HepG2 (cell line): ENCODE data around the gene C1orf159. TPM values are rescaled to one million over a fixed set of nuclear protein-coding genes. Genes with fewer than 3 reads are reported as not detected.
"Not testable (repeated sequence)": the region's sequence is repeated elsewhere in the genome, so short reads cannot be mapped to it uniquely, and the experiment has no call there.

ENCODE experiments used
- ATAC-seq: fragments of 200-7000 bp; cut with Tn5 transposase; 3 replicates; pipeline ENCODE4 v1.9.1; 2020; ENCODE audit warnings: mild to moderate bottlenecking, moderate library complexity
- BruUV-seq: library from RNA; stranded (reverse); fragments of 400-500 nt; replicated peaks from 2 replicates; lab custom pipeline; 2021; lab: Mats Ljungman, UMichigan
- CTCF ChIA-PET: fragments of 300-600 bp; formaldehyde crosslinking; extraction: SDS; loops from one replicate; lab custom pipeline; 2021; ENCODE audit warnings: low total read pairs, inconsistent platforms, low intra/inter-chr PET ratio; lab: Yijun Ruan, JAX
- POLR2A ChIA-PET: fragments of 350-600 bp; sonication (Branson Sonifier 250); formaldehyde crosslinking; loops from one replicate; lab custom pipeline; 2020; ENCODE audit warnings: antibody characterized with exemption, inconsistent platforms; lab: Yijun Ruan, JAX
- DNase-seq: peaks from one replicate; pipeline ENCODE4 v3.0.0-alpha.2; 2015; ENCODE audit warnings: low spot score
- FAIRE-seq: peaks from 3 replicates; lab custom pipeline; 2011; peaks lifted over from hg19 to GRCh38; lab: Jason Lieb, UNC
- H2AFZ ChIP-seq: one replicate; pipeline ENCODE4 v1.6.1; 2011; ENCODE audit warnings: low read length, inconsistent platforms
- H3K27ac ChIP-seq: fragments of 300-600 bp; 3 replicates; pipeline ENCODE4 v1.8.0; 2011; ENCODE audit warnings: mixed run types, mild to moderate bottlenecking, mixed read lengths, low read length, inconsistent platforms; ENCODE audit not compliant: insufficient read depth; ENCODE audit errors: extremely low read length
- H3K27me3 ChIP-seq, 2 experiments: fragments of 200-600 bp in 1 of 2; 2 replicates in 1 of 2; 3 replicates in 1 of 2; pipeline versions ENCODE4 v1.6.0 to v1.8.0; 2011; ENCODE audit warnings: low read length in 2 of 2, mild to moderate bottlenecking in 2 of 2, moderate library complexity in 2 of 2, inconsistent platforms in 1 of 2; ENCODE audit not compliant: insufficient read depth in 2 of 2, control insufficient read depth in 1 of 2
- H3K36me3 ChIP-seq, 2 experiments: fragments of 200-600 bp in 1 of 2; replicated peaks in 1 of 2; 2 replicates in 1 of 2; 3 replicates in 1 of 2; pipeline versions ENCODE4 v1.5.1 to v1.8.0; 2011; ENCODE audit warnings: low read length in 2 of 2, inconsistent platforms in 1 of 2; ENCODE audit not compliant: insufficient read depth in 2 of 2, control insufficient read depth in 1 of 2
- H3K4me1 ChIP-seq: 2 replicates; pipeline ENCODE4 v1.5.1; 2012; ENCODE audit warnings: low read length, inconsistent platforms; ENCODE audit not compliant: insufficient read depth
- H3K4me2 ChIP-seq: 2 replicates; pipeline ENCODE4 v1.6.0; 2011; ENCODE audit warnings: low read depth, low read length, inconsistent platforms
- H3K4me3 ChIP-seq, 3 experiments: fragments of 200-600 bp in 1 of 3; sonication (generic), shearing (Covaris generic) in 1 of 3; replicated peaks in 1 of 3; 2 replicates each; pipeline ENCODE4 v1.5.1; 2011 to 2016; ENCODE audit warnings: low read length in 3 of 3, inconsistent platforms in 2 of 3, low read depth in 2 of 3, mild to moderate bottlenecking in 2 of 3, control low read depth in 1 of 3, mixed read lengths in 1 of 3; ENCODE audit not compliant: insufficient read depth in 1 of 3
- H3K79me2 ChIP-seq: one replicate; pipeline ENCODE4 v1.6.1; 2011; ENCODE audit warnings: low read length, inconsistent platforms; ENCODE audit not compliant: insufficient read depth
- H3K9ac ChIP-seq: 2 replicates; pipeline ENCODE4 v1.6.0; 2011; ENCODE audit warnings: mild to moderate bottlenecking, low read depth, low read length, inconsistent platforms; ENCODE audit not compliant: insufficient read depth
- H3K9me3 ChIP-seq: 2 replicates; pipeline ENCODE4 v1.5.1; 2012; ENCODE audit warnings: mild to moderate bottlenecking, low read length
- H4K20me1 ChIP-seq: 2 replicates; pipeline ENCODE4 v1.6.0; 2011; ENCODE audit warnings: inconsistent platforms, mild to moderate bottlenecking, low read length, moderate library complexity; ENCODE audit not compliant: insufficient read depth
- ZNF446 ChIP-seq: sonication (generic); formaldehyde crosslinking; IDR thresholded peaks from 2 replicates; pipeline ENCODE4 v1.5.0; 2020; ENCODE audit warnings: mild to moderate bottlenecking, missing genetic modification reagents
- ZNF850 ChIP-seq: sonication (generic); formaldehyde crosslinking; conservative IDR thresholded peaks from 2 replicates; pipeline ENCODE4 v1.9.0; 2021; ENCODE audit warnings: mild to moderate bottlenecking, missing genetic modification reagents
- WGBS: methylation state at CpG from one replicate; pipeline ENCODE4 v1.1.6; 2017; ENCODE audit warnings: low lambda C conversion rate; 5-methylcytosine and 5-hydroxymethylcytosine counted together
- in situ Hi-C: cut with HindIII; loops from 2 replicates; pipeline ENCODE4 v1.10.0; 2017; ENCODE audit warnings: low pct_unique_long_range_greater_than_20kb; ENCODE audit not compliant: extremely low pct_ligation_motif_present
- intact Hi-C: fragments of 100-400 bp; cut with micrococcal nuclease; formaldehyde crosslinking; loops from one replicate; pipeline ENCODE4 v1.10.0; 2022; ENCODE audit not compliant: unreplicated experiment
- polyA plus RNA-seq, 8 experiments: library from polyadenylated mRNA; depleted of rRNA in 3 of 8; stranded (reverse) in 7 of 8; unstranded in 1 of 8; fragments of >200 nt; fragmentation: Illumina TruSeq in 4 of 8; extraction: Trizol in 4 of 8; gene quantifications; 2 replicates each; pipeline versions ENCODE4 v1.2.1 to v1.2.3, GENCODE V29; 2011 to 2016; ENCODE audit warnings: low read depth in 4 of 8, missing spikeins in 1 of 8, mixed read lengths in 1 of 8; ENCODE audit not compliant: insufficient read depth in 1 of 8
- total RNA-seq, 5 experiments: library from RNA; depleted of rRNA; stranded (reverse); fragments of >200 nt; fragmentation: Illumina TruSeq; extraction: Trizol; gene quantifications; 2 replicates each; pipeline ENCODE4 v1.2.3, GENCODE V29; 2016; ENCODE audit warnings: low read depth in 1 of 5

The C1orf159 gene
- total and polyA plus RNA-seq, 2 of the 13 experiments (the other 11 are each of a cell fraction or from before 2014, with no cell fraction given) = 3.8 to 6.7 TPM

- DNase-seq = no peak
- H3K27ac ChIP-seq = no peak overlapping the region
- H3K9me3 ChIP-seq = no peaks in the 10 kb centered on the region
- intact Hi-C loops = no loop called here
- no peak overlapping the region for H3K4me3 ChIP-seq
- H3K4me1 ChIP-seq = no peaks in the 10 kb centered on the region
- no peaks in the 10 kb centered on the region for H4K20me1 ChIP-seq
- H2AFZ ChIP-seq = no peak overlapping the region
- ChIA-PET POLR2A (interaction anchor here (0.8 kb wide), 1 partner anchor 24 kb away, joined by 3 read pairs; no protein-coding TSS in a partner anchor), CTCF (no interaction called here)
- no peaks in the 10 kb centered on the region for H3K27me3 ChIP-seq
- ATAC-seq = no peak
- FAIRE-seq = no peak
- H3K9ac ChIP-seq = no peak overlapping the region
- 93% methylated on average over 15 of the region's 31 CpGs for WGBS
- in situ Hi-C loops = no loop called here
- TF ChIP-seq ZNF850 (CRISPR knock-in tag) = peak; percentile 99
- TF ChIP-seq ZNF446 (CRISPR knock-in tag) = no peak
- H3K79me2 ChIP-seq = no peaks in the 10 kb centered on the region
- no peaks in the 10 kb centered on the region for H3K36me3 ChIP-seq
- BruUV-seq = no TSS peak
- H3K4me2 ChIP-seq = no peak overlapping the region
Observed at GRCh38 chr1:1106510-1107221, 9.2 kb downstream of the C1orf159 start.

- H2AFZ ChIP-seq, H3K4me1 ChIP-seq, CTCF ChIA-PET, H3K4me3 ChIP-seq, BruUV-seq, POLR2A ChIA-PET, DNase-seq, FAIRE-seq, in situ Hi-C loops, H3K36me3 ChIP-seq, H3K4me2 ChIP-seq, intact Hi-C loops, H3K27ac ChIP-seq, H3K79me2 ChIP-seq, ATAC-seq, H3K27me3 ChIP-seq, H3K9me3 ChIP-seq, H4K20me1 ChIP-seq, H3K9ac ChIP-seq: not testable (repeated sequence)
- 93% methylated on average over 3 of the region's 6 CpGs for WGBS
Observed at GRCh38 chr1:1104152-1104551, 11.7 kb downstream of the C1orf159 start.
